DOHH2 (cell line): ENCODE results near the gene DBNDD1.

Source experiments
- H3F3A ChIP-seq: fragments of 200-600 bp; sonication (generic), shearing (Covaris generic); 2 replicates; pipeline ENCODE4 v1.6.0; 2016; ENCODE audit warnings: antibody characterized with exemption, mild to moderate bottlenecking; ENCODE audit not compliant: control insufficient read depth, insufficient read depth
- H3K27ac ChIP-seq: fragments of 200-600 bp; sonication (generic); 2 replicates; pipeline ENCODE4 v1.5.1; 2014; ENCODE audit warnings: low read depth, mild to moderate bottlenecking, low read length, moderate library complexity
- H3K27me3 ChIP-seq: fragments of 200-600 bp; sonication (generic); 2 replicates; pipeline ENCODE4 v1.6.1; 2014; ENCODE audit warnings: mild to moderate bottlenecking, low read length, mixed read lengths; ENCODE audit not compliant: control insufficient read depth
- H3K36me3 ChIP-seq: fragments of 200-600 bp; sonication (generic); 2 replicates; pipeline ENCODE4 v1.6.1; 2014; ENCODE audit warnings: mild to moderate bottlenecking, low read length, moderate library complexity, mixed read lengths; ENCODE audit not compliant: control insufficient read depth
- H3K4me1 ChIP-seq: fragments of 200-600 bp; sonication (generic); 2 replicates; pipeline ENCODE4 v1.6.1; 2014; ENCODE audit warnings: mild to moderate bottlenecking, low read length, mixed read lengths; ENCODE audit not compliant: control insufficient read depth
- H3K4me2 ChIP-seq: fragments of 200-600 bp; sonication (generic); 2 replicates; pipeline ENCODE4 v1.6.0; 2014; ENCODE audit warnings: mild to moderate bottlenecking, low read length, moderate library complexity
- H3K4me3 ChIP-seq: fragments of 200-600 bp; sonication (generic); 2 replicates; pipeline ENCODE4 v1.5.1; 2014; ENCODE audit warnings: mild to moderate bottlenecking, low read length, mixed read lengths
- H3K79me2 ChIP-seq: fragments of 200-600 bp; sonication (generic); 2 replicates; pipeline ENCODE4 v1.6.1; 2014; ENCODE audit warnings: mild to moderate bottlenecking, low read length, mixed read lengths; ENCODE audit not compliant: control insufficient read depth
- H3K9me2 ChIP-seq: fragments of 200-600 bp; sonication (generic); replicated peaks from 2 replicates; pipeline ENCODE4 v1.6.1; 2014; ENCODE audit warnings: mild to moderate bottlenecking, low read length, mixed read lengths; ENCODE audit not compliant: control insufficient read depth
- H3K9me3 ChIP-seq: fragments of 200-600 bp; sonication (generic); 2 replicates; pipeline ENCODE4 v1.6.1; 2014; ENCODE audit warnings: antibody characterized with exemption, low read length, mixed read lengths; ENCODE audit not compliant: control insufficient read depth, insufficient read depth
- H4K20me1 ChIP-seq: fragments of 200-600 bp; sonication (generic); 2 replicates; pipeline ENCODE4 v1.6.0; 2014; ENCODE audit warnings: low read depth, mild to moderate bottlenecking, antibody characterized with exemption, low read length, moderate library complexity; ENCODE audit not compliant: control insufficient read depth, insufficient read depth
- CTCF ChIP-seq: fragments of 200-600 bp; sonication (generic); IDR thresholded peaks from one replicate; pipeline ENCODE4 v1.5.1; 2014; ENCODE audit warnings: antibody characterized with exemption, mild to moderate bottlenecking, low read depth, low read length; ENCODE audit not compliant: poor library complexity, severe bottlenecking
- EZH2phosphoT487 ChIP-seq: fragments of 200-600 bp; sonication (generic); IDR thresholded peaks from 2 replicates; pipeline ENCODE4 v1.6.1; 2017; ENCODE audit warnings: borderline replicate concordance, mild to moderate bottlenecking, antibody characterized with exemption, low read length, moderate library complexity, mixed read lengths

The DBNDD1 gene

GRCh38 chr16:89956505-89957215, 62.6 kb downstream of the DBNDD1 start:
- Histone ChIP-seq H4K20me1 (peaks cover 38% of the 10 kb centered on the region), H3K36me3 (peaks cover 90% of the 10 kb centered on the region), H3K27ac (peak overlapping the region; percentile 96), H3K9me3 (no peaks in the 10 kb centered on the region), H3K79me2 (peaks cover 87% of the 10 kb centered on the region), H3F3A (peaks cover 58% of the 10 kb centered on the region), H3K27me3 (no peaks in the 10 kb centered on the region), H3K4me2 (peak overlapping the region; percentile 99), H3K9me2 (no peaks in the 10 kb centered on the region), H3K4me1 (peaks cover 69% of the 10 kb centered on the region), H3K4me3 (peak overlapping the region; percentile 78)
- TF ChIP-seq EZH2phosphoT487 = no peak
- no peak for TF ChIP-seq CTCF

GRCh38 chr16:89955001-89955685, 64.1 kb downstream of the DBNDD1 start:
- peak overlapping the region; percentile 99 for H3K4me2 ChIP-seq
- H3K9me3 ChIP-seq = no peaks in the 10 kb centered on the region
- peaks cover 81% of the 10 kb centered on the region for H3K4me1 ChIP-seq
- H4K20me1 ChIP-seq = peaks cover 30% of the 10 kb centered on the region
- no peaks in the 10 kb centered on the region for H3K9me2 ChIP-seq
- peaks cover 71% of the 10 kb centered on the region for H3F3A ChIP-seq
- no peaks in the 10 kb centered on the region for H3K27me3 ChIP-seq
- TF ChIP-seq CTCF (no peak), EZH2phosphoT487 (no peak)
- peak overlapping the region; percentile 96 for H3K27ac ChIP-seq
- H3K4me3 ChIP-seq = peak overlapping the region; percentile 78
- H3K36me3 ChIP-seq = peaks cover 90% of the 10 kb centered on the region
- H3K79me2 ChIP-seq = peaks cover 87% of the 10 kb centered on the region
